ENCODE data around the gene CMSS1. TPM values are rescaled to one million over a fixed set of nuclear protein-coding genes. Genes with fewer than 3 reads are reported as not detected.
"Not testable (repeated sequence)": the region's sequence is repeated elsewhere in the genome, so short reads cannot be mapped to it uniquely, and the experiment has no call there.

The CMSS1 gene
- total RNA-seq, 1 experiment from 2014 or later, result 93.8 TPM

DNA sequence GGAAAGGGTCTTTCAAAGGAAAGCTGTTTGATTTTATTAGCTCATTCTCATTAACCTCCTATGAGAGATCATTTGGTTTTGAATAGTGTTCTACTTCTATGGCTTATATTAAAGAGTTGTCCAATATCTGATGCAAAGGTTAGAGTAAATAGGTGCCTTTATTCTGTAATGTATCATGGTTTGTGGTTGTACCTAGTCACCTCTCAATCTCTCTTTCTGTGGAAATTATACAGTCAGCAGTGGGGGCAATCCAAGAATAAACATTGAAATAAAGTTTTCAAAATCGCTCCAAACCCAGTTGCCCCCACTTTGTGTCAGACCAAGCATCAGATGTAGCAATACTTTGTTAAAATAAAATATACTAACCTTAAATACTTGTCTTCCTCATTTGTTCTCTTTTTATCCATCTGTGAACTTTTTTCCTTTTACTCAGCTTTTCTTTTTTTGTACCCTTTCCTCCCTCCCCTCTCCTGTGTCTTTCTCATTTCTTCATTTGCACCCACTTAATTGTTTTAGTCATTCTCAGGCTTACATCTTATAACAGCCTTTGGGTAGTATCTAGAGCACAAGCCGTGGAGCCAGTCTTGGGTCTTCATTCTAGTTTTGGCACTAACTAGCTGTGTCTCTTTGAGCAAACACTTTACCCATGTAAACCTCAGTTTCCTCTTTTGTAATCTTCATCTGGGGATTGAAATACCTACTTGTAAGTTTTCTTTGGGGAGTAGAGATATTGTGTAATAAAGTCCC, 16.7 kb downstream of the CMSS1 start:
- no peak overlapping the region for H3K4me3 ChIP-seq
- DNase-seq, result no peak
- 0 out of 2 replicates have a peak, but pooled peaks cover 3% of the 10 kb centered on the region for H3K9me3 ChIP-seq (replicated peaks)
- no peak overlapping the region for H3K27ac ChIP-seq
- H3K36me3 ChIP-seq, result no peaks in the 10 kb centered on the region
- H3K27me3 ChIP-seq, result no peaks in the 10 kb centered on the region
- H3K4me1 ChIP-seq, result peaks cover 6% of the 10 kb centered on the region

GRCh38 chr3:99836681-99837080, 19.0 kb downstream of the CMSS1 start:
- no peak for DNase-seq
- H3K27ac ChIP-seq, result no peak overlapping the region
- H3K9me3 ChIP-seq (replicated peaks), result 0 out of 2 replicates have a peak, but pooled peaks cover 3% of the 10 kb centered on the region
- H3K36me3 ChIP-seq, result no peaks in the 10 kb centered on the region
- no peak overlapping the region for H3K4me3 ChIP-seq
- H3K27me3 ChIP-seq, result no peaks in the 10 kb centered on the region
- H3K4me1 ChIP-seq, result peaks cover 6% of the 10 kb centered on the region

DNA sequence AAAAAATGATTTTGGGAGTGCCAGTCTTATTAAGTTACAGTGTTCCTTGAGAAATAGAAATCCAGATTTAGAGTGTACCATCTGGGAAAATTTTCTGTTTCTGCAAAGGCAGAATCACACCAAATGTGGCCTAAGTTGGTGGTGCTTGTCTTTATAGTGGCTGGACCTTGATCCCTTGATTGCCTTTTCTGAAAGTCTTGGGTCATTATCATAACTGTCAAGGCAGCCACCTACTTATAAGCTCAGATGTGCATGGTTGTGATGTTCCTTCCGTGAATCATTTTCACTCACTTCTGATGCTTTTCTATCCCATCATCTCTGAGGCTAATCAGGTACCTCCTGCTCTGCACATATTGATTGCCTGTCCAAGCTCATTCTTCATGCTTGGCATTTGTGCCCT, 20.1 kb downstream of the CMSS1 start:
- 0 out of 2 replicates have a peak, but pooled peaks cover 3% of the 10 kb centered on the region for H3K9me3 ChIP-seq (replicated peaks)
- H3K27ac ChIP-seq, result no peak overlapping the region
- H3K36me3 ChIP-seq, result no peaks in the 10 kb centered on the region
- no peak for DNase-seq
- peaks cover 7% of the 10 kb centered on the region for H3K4me1 ChIP-seq
- H3K4me3 ChIP-seq, result no peak overlapping the region
- H3K27me3 ChIP-seq, result no peaks in the 10 kb centered on the region

- no peaks in the 10 kb centered on the region for H3K36me3 ChIP-seq
- H3K9me3 ChIP-seq (replicated peaks), result 0 out of 2 replicates have a peak, but pooled peaks cover 3% of the 10 kb centered on the region
- H3K27me3 ChIP-seq, result no peaks in the 10 kb centered on the region
- H3K4me3 ChIP-seq, result no peak overlapping the region
- H3K4me1 ChIP-seq, result peaks cover 7% of the 10 kb centered on the region
- H3K27ac ChIP-seq, result no peak overlapping the region
- no peak for DNase-seq
These were observed 21.1 kb downstream of the CMSS1 start for GRCh38 chr3:99838755-99839154.

DNA sequence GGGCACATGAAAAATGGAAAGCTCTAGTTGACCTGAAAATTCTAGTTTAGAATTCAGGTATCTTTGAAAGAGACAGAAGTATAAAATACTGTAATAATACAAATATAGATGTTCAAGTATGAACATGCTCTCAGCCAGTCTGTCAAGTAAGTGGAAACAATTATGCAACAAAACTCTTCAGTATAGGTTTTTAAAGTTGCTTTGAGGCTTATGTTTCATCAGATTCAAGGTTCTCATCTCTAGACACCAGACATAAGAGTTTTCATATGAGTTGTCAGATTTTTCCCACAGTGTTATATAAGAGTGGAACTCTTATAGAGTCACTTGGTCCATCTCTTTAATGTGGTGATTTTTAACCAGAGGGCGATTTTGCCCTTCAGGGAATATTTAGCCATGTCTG, 22.0 kb downstream of the CMSS1 start:
- DNase-seq, result no peak
- H3K4me1 ChIP-seq, result peaks cover 5% of the 10 kb centered on the region; the same call in 1 of the 2 replicates

DNA sequence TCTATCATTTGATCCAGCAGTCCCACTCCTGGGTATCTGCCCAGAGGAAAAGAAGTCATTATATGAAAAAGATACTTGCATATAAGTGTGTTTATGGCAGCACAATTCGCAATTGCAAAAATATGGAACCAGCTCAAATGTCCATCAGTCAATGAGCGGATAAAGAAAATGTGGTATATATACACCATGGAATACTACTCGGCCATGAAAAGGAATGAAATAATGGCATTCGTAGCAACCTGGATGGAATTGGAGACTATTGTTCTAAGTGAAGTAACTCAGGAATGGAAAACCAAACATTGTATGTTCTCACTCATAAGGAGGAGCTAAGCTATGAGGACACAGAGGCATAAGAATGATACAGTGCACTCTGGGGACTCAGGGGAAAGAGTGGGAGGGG, 24.3 kb downstream of the CMSS1 start:
- not testable (repeated sequence) for H3K27me3 ChIP-seq; H3K36me3 ChIP-seq; H3K4me3 ChIP-seq; H3K9me3 ChIP-seq (replicated peaks); DNase-seq; H3K4me1 ChIP-seq; H3K27ac ChIP-seq

More for the DNA sequence above, 22.0 kb downstream of the CMSS1 start:
- Histone ChIP-seq H3K4me3 (no peak overlapping the region), H3K9me3 (replicated peaks) (no peaks in the 10 kb centered on the region), H3K36me3 (no peaks in the 10 kb centered on the region), H3K27ac (no peak overlapping the region), H3K27me3 (no peaks in the 10 kb centered on the region)

DNA sequence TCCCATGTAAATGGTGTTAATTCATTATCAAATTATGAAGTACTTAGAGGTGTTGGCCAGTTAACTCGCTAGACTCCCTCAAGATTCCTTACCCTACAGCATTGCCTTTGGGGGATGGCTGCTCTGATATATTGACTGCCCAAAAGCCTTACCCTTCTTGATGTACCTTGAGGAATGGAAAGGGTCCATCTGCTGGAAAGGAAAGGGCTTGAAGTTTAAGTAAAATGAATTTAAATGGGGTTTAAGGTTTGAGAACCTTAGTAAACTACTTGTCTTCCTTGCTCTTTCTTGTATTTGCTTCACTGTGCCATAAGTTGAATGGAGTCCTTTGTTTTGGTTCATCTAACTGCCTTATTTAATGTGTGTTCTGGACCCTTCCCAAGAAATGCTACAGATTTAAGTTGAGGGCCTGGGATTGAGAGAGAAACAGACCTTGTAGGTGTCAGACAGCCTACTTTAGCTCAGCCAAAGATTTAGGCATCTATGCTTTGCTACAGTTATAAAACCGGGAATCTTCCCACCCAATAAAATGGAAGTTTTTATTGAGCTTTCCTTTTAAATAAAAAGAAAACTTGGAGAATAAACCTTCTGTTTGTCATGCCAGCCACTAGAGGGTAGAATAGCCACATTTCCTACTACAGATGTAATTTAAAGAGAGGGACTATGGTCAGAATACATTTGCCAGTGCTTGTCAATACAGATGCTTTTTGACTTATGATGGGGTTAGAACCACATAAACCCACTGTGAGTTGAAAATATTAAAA, 25.3 kb downstream of the CMSS1 start:
- Histone ChIP-seq H3K9me3 (replicated peaks) (no peaks in the 10 kb centered on the region), H3K4me1 (peaks cover 5% of the 10 kb centered on the region), H3K27me3 (no peaks in the 10 kb centered on the region), H3K4me3 (no peak overlapping the region), H3K27ac (no peak overlapping the region), H3K36me3 (no peaks in the 10 kb centered on the region)
- peak in 1 of 2 experiments; percentile 70 for DNase-seq

DNA sequence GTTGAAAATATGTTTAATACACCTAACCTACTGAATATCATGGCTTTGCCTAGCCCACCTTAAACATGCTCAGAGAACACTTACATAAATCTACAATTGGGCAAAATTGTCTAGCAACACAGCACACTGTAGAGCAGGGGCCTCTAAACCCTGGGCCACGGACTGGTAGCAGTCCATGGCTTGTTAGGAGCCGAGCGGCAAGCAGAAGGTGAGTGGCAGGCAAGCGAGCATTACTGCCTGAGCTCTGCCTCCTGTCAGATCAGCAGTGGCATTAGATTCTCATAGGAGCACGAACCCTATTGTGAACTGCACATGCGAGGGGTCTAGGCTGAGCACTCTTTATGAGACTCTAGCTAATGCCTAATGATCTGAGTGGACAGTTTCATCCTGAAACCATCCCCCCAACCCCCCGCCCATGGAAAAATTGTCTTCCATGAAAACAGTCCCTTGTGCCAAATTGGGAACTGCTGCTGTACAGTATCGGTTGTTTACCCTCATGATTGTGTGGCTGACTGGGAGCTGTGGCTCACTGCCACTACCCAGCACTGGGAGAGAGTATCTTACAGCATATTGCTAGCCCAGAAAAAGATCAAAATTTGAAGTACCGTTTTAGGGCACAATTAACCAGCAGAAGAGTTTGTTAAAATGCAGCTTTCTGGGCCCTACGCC, 26.1 kb downstream of the CMSS1 start:
- no peaks in the 10 kb centered on the region for H3K9me3 ChIP-seq (replicated peaks)
- DNase-seq, result no peak
- no peak overlapping the region for H3K4me3 ChIP-seq
- H3K27me3 ChIP-seq, result no peaks in the 10 kb centered on the region
- no peak overlapping the region for H3K27ac ChIP-seq
- no peaks in the 10 kb centered on the region for H3K36me3 ChIP-seq
- H3K4me1 ChIP-seq, result peaks cover 5% of the 10 kb centered on the region

DNA sequence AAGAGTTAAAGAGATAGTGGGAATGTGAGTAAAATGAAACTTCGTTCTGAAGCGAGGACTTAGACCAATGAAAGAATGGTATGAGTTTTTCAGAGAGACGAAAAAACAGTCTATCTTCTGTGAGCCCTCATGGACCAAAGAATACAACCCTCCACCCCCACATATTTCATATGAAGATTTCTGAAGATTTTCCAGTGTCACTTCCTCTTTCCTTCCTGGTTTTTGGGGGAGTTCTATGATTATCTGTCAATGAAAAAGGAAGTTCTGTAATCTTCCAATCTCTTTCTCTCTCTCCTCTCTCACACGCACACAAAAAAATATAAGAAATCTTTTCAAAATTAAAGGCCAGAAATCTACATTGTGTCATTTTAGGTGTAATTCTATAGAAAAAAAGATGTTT, 27.7 kb downstream of the CMSS1 start:
- Histone ChIP-seq H3K36me3 (no peaks in the 10 kb centered on the region), H3K9me3 (replicated peaks) (no peaks in the 10 kb centered on the region), H3K27ac (no peak overlapping the region)

GRCh38 chr3:99845999-99846398, 28.3 kb downstream of the CMSS1 start:
- no peaks in the 10 kb centered on the region for H3K9me3 ChIP-seq (replicated peaks)
- 0 out of 2 replicates have a peak, but pooled peaks cover 4% of the 10 kb centered on the region for H3K36me3 ChIP-seq
- H3K4me1 ChIP-seq, result peaks cover 5% of the 10 kb centered on the region
- no peaks in the 10 kb centered on the region for H3K27me3 ChIP-seq
- H3K4me3 ChIP-seq, result no peak overlapping the region
- H3K27ac ChIP-seq, result no peak overlapping the region
- DNase-seq, result no peak

More for the DNA sequence above, 27.7 kb downstream of the CMSS1 start:
- no peak for DNase-seq
- H3K4me3 ChIP-seq, result no peak overlapping the region
- H3K4me1 ChIP-seq, result peaks cover 5% of the 10 kb centered on the region
- no peaks in the 10 kb centered on the region for H3K27me3 ChIP-seq

DNA sequence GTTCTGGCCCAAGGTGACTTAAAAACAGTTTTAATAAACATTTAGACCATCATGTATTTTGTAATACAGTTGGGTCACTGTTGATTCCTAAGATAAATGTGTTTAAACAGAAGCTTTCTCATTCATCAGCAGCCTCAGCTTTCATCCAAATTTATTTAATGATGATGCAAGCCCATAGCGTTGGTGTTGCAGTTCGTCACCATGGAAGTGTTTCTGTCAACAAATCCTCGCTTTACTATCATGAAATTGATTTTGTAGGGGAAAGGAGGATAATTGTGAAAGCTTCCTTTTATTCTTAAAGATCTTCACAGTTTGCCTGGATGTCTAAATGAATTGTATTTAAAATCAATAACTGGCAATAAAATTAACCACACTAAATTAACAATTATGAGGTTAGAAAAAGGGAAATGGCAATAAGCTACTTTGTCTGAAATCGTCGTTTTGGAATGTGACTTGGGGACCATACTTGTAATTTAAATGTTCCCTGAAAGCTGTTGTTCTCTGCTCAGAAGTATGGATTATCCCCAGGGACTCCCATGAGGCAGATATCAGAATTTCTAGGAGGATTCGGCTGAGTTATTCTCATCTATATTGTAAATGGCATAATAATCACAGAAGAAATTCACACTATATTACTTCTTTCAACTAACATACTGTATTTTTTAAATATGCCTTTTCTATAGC, 29.0 kb downstream of the CMSS1 start:
- H3K4me1 ChIP-seq, result peaks cover 5% of the 10 kb centered on the region
- no peak for DNase-seq
- no peaks in the 10 kb centered on the region for H3K27me3 ChIP-seq
- H3K9me3 ChIP-seq (replicated peaks), result no peaks in the 10 kb centered on the region
- no peak overlapping the region for H3K4me3 ChIP-seq
- peaks cover 4% of the 10 kb centered on the region; the same call in 1 of the 2 replicates for H3K36me3 ChIP-seq
- no peak overlapping the region for H3K27ac ChIP-seq

DNA sequence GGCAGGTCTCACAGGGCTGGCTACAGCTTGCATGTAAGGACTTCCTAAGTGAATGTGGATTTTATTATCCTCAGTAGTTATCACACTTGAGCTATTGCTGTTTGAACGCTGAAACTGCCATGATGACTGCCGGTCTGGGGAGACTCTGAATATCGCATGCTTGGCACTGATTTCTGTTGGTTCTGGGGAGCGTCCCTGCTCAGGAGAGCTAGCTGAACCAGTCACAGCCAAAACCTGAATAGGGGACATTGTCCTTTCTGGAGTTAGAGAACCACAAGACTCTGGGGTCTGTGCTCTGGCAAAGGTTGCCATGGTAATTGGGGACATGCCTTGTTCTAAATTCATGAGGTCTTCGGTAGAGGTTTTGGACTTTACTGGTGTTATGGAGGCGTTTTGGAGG, 30.8 kb downstream of the CMSS1 start:
- DNase-seq, result no peak
- Histone ChIP-seq H3K27me3 (no peaks in the 10 kb centered on the region), H3K27ac (no peak overlapping the region), H3K36me3 (peaks cover 4% of the 10 kb centered on the region; the same call in 1 of the 2 replicates), H3K9me3 (replicated peaks) (no peaks in the 10 kb centered on the region), H3K4me3 (no peak overlapping the region), H3K4me1 (no peaks in the 10 kb centered on the region; the same call in none of the 2 replicates)

DNA sequence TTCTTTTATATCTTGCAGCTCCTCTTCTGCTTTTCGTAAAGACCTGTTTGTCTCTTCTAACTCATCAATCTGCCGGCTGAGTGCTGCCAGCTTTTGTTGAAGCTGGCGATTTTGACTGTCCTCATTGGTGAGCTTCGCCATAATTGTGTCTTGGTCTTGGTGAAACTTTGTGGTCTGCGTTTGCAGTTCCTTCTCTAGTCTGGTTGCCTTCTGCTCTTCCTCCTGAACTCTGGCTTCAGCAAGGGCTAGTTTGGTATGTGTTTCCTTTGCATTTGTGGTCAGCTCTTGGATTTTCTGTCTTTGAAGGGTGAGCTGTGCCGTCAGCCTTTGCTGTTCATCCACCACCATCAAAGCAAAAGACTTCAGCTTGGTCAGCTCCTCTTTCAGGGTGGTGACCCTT, 32.9 kb downstream of the CMSS1 start:
- Histone ChIP-seq H3K27me3 (no peaks in the 10 kb centered on the region), H3K4me3 (no peak overlapping the region), H3K9me3 (replicated peaks) (no peaks in the 10 kb centered on the region), H3K4me1 (no peaks in the 10 kb centered on the region; the same call in 1 of the 2 replicates), H3K36me3 (peaks cover 4% of the 10 kb centered on the region; the same call in 1 of the 2 replicates), H3K27ac (no peak overlapping the region)
- DNase-seq, result no peak

GRCh38 chr3:99851955-99852354, 34.3 kb downstream of the CMSS1 start:
- Histone ChIP-seq H3K36me3 (peaks cover 7% of the 10 kb centered on the region; the same call in 1 of the 2 replicates), H3K9me3 (replicated peaks) (no peaks in the 10 kb centered on the region), H3K27me3 (no peaks in the 10 kb centered on the region), H3K27ac (no peak overlapping the region), H3K4me1 (no peaks in the 10 kb centered on the region; the same call in 1 of the 2 replicates), H3K4me3 (no peak overlapping the region)
- no peak for DNase-seq
